Epithelial cell of umbilical artery (primary cell): Measurements from ENCODE around the gene KLHL24. TPM values are rescaled to one million over a fixed set of nuclear protein-coding genes. Genes with fewer than 3 reads are reported as not detected.

Source experiments
- total RNA-seq: library from RNA; depleted of rRNA; stranded (reverse); fragments of >200 nt; gene quantifications from 2 replicates; pipeline ENCODE4 v1.2.3, GENCODE V29; 2014

KLHL24 gene
- 60.7 and 94.4 TPM in 2 replicates for total RNA-seq

GRCh38 chr3:183635431-183636220 lies at the start of gene KLHL24:
TSS of gene KLHL24 (plus strand) at chr3:183635623. CDS start at chr3:183650357, 14,734 bp downstream.

DNA sequence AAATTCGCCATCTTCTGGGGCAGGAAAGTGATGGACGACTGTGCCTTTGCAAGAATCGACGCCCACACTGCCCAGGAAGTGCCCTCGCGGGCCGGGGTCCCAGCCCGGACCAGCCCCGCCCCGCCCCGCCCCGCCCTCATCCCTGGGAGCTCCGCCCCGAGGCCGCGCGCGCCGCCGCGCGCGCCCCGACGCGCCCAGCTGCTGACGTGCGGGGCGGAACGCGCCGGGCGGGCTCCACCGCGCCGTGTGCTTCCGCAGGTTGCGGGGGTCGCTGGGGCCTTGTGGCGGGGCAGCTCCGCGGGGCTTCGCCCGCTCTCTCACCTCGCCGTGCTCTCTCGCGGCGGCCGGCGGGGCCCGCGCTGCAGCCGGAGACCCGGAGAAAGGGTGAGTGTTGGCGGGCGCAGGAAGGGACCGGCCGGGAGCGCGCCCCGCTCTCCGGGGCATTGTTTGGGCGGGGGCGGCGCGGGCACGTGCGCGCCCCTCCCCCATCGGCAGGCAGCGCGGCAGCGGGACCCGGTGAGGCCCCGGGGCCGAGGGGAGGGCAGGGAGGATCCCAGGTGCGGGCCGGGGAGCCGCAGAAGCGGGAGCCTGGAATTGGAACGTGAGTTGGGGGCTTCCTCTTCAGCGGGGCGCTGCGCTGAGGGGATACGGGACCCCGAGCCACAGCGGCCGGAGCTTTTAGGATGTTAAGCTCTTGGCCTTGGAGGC lies 62.3 kb downstream of the KLHL24 start, which contains the start of gene YEATS2:
Gene YEATS2 (plus strand): TSS at position 188 of the 708 bp plus-strand sequence. CDS start 17,366 bp downstream, outside the sequence.

Other genes with a start within 250 kb of the KLHL24 start
- gene MCF2L2, start 207.0 kb upstream of the KLHL24 start, total RNA-seq: 1.2 and 1.3 TPM in 2 replicates
- gene KLHL6, start 79.9 kb upstream of the KLHL24 start, total RNA-seq: 18.2 and 24.8 TPM in 2 replicates
- gene YEATS2, start 62.2 kb downstream of the KLHL24 start, total RNA-seq: 30.5 and 42.2 TPM in 2 replicates
- 1.3 and 3.0 TPM in 2 replicates for gene MAP6D1, start 190.0 kb downstream of the KLHL24 start, total RNA-seq
- 36.9 and 39.3 TPM in 2 replicates for gene PARL, start 249.3 kb downstream of the KLHL24 start, total RNA-seq